Measurements from ENCODE around the gene POFUT2. TPM values are rescaled to one million over a fixed set of nuclear protein-coding genes. Genes with fewer than 3 reads are reported as not detected.
"Not testable (repeated sequence)": the region's sequence is repeated elsewhere in the genome, so short reads cannot be mapped to it uniquely, and the experiment has no call there.

POFUT2 gene
- total RNA-seq, 1 experiment from 2014 or later, result 25.5 TPM

DNA sequence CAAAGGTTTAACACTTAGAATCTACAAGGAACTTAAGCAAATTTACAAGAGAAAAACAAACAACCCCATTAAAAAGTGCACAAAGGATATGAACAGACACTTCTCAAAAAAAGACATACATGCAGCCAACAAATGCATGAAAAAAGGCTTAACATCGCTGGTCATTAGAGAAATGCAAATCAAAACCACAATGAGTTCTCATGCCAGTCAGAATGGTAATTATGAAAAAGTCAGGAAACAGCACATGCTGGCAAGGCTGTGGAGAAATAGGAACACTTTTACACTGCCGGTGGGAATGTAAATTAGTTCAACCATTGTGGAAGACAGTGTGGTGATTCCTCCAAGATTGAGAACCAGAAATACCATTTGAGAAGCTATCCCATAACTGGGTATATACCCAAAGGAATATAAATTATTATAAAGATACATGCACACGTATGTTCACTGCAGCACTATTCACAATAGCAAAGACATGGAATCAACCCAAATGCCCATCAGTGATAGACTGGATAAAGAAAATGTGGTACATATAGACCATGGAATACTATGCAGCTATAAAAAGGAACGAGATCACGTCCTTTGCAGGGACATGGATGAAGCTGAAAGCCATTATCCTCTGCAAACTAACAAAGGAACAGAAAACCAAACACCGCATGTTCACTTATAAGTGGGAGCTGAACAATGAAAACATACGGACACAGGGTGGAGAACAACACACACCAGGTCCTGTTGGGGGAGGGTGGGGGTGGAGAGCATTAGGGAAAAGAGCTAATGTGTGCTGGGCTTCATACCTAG lies 28.2 kb upstream of the POFUT2 start:
- in situ Hi-C loops (cut with HindIII; ENCODE audit: low sequenced_read_pairs); DNase-seq (ENCODE audit: low spot score): not testable (repeated sequence)

DNA sequence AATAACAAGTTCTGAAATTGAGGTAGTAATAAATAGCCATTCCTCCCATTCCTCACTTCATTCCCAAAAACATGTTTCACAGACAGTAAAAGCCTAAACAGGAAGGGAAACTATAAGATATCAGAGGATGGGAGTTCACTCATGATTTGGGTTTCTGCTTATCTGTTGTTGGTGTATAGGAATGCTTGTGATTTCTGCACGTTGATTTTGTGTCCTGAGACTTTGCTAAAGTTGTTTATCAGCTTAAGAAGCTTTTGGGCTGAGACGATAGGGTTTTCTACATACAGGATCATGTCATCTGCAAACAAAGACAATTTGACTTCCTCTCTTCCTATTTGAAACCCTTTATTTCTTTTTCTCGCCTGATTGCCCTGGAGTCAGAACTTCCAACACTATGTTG lies 26.0 kb upstream of the POFUT2 start:
- in situ Hi-C loops (cut with HindIII; ENCODE audit: low sequenced_read_pairs), result no loop called here
- DNase-seq (ENCODE audit: low spot score), result no peak

DNA sequence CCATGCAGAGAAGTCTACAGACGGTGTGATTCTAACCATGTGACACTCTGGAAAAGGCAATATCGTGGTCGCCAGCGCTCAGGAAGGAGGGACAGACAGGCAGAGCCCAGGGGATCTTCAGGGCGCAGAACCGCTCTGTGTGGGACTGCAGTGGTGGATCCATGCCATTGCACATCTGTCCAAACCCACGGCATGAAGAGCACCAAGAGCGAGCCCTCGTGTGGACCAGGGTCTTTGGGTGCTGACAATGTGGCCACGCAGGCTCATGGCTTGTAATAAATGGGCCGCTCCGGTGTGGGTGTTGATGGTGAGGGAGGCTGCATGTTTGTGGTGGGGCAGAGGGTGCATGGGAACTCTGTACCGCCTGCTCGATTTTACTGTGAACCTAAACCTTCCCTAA lies 25.3 kb upstream of the POFUT2 start:
- in situ Hi-C loops (cut with HindIII; ENCODE audit: low sequenced_read_pairs), result no loop called here
- no peak for DNase-seq (ENCODE audit: low spot score)

DNA sequence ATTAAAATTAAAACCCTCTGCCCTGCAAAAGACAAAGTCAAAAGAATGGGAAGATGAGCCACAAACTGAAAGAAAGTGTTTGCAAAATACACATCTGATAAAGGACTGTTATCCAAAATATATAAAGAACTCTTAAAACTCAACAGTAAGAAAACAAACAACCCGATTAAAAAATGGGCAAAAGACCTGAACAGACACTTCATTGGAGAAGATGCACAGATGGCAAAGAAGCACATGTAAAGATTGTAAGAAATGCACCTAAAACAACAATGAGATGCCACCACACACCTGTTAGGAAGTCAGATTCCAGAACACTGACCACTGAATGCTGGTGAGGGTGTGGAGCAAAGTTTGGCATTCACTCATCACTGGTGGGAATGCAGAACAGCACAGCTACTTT lies 24.6 kb upstream of the POFUT2 start:
- in situ Hi-C loops (cut with HindIII; ENCODE audit: low sequenced_read_pairs), result no loop called here

DNA sequence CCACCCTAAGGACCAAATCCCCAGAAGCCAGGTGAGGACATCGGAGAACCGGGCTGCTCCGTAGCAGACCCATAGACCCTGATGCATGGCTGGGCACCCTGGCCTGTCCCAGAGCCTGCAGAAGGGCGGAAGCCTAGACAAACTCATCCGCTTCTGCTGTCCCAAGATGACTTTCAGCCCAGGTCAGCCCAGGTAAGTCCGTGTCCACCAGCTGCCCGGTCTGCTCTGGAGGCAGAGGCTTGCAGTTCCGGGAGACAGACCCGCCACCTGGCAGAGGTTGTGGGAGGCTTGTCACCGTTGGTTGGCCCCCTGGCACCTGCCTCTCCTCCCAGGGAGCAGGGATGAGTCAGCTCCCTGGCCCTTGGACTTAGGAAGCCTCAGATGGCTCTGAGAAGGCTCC lies 22.8 kb upstream of the POFUT2 start:
- in situ Hi-C loops (cut with HindIII; ENCODE audit: low sequenced_read_pairs), result no loop called here
- DNase-seq (ENCODE audit: low spot score), result no peak

More for the DNA sequence above, 24.6 kb upstream of the POFUT2 start:
- no peak for DNase-seq (ENCODE audit: low spot score)

DNA sequence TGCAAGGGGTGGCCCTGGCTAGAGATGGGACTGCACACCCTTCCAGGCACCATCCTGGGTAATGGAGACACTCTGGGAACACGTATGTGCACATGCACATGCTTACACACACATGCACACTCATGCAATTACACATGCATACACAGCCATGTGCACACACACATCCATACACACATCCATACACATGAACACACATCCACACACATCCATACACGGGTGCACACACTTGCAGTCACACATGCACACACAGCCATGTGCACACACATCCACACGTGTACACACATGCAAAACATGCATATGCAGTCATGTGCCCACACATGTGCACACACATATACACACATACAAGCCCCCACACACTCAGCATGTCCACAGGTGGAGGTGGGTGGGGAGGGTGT lies 22.3 kb upstream of the POFUT2 start:
- in situ Hi-C loops (cut with HindIII; ENCODE audit: low sequenced_read_pairs), result no loop called here
- no peak for DNase-seq (ENCODE audit: low spot score)

DNA sequence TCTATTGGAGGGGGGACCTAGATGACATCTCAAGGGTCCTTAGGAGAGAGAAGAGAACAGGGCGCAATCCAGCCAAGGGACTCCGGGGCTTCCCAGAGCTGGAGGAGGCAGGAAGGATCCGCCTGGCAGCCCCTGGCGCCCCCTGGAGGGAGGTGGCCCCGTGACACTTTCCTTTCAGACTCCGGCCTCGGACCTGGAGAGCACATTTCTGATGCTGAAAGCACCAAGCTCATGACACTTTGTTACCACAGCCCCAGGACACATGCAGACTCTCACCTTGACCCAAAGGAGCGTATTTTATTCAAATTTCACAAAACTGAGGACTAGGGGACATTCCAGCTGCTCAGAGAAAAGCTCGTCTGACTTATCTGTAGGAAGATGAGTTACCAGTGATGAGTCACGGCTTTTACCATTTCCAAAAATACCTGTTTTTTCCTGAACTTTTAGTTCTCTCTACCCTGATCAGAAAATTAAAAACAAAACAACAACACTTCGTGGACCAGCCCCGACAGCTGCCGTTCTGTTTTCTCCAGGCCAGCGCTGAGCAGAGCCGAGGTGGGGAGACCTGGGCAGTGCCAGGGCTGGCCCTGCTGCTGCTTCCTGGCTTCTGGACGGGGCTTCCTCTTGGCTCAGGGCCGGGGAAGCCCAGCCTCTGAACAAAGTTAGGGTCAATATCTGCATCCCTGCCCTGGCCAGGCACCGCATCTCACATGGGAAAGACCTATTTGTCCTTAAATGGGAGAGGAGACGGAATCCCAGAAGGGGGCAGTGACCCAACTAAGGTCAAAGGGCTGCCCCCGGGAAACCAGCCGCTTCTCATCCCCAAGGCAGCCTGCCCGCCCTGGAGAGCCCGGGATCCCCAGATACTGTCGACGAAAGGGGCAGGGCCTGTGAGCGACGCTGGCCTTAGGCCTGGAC lies 21.6 kb upstream of the POFUT2 start:
- peak; percentile 22 for DNase-seq (ENCODE audit: low spot score)
- in situ Hi-C loops (cut with HindIII; ENCODE audit: low sequenced_read_pairs), result no loop called here

DNA sequence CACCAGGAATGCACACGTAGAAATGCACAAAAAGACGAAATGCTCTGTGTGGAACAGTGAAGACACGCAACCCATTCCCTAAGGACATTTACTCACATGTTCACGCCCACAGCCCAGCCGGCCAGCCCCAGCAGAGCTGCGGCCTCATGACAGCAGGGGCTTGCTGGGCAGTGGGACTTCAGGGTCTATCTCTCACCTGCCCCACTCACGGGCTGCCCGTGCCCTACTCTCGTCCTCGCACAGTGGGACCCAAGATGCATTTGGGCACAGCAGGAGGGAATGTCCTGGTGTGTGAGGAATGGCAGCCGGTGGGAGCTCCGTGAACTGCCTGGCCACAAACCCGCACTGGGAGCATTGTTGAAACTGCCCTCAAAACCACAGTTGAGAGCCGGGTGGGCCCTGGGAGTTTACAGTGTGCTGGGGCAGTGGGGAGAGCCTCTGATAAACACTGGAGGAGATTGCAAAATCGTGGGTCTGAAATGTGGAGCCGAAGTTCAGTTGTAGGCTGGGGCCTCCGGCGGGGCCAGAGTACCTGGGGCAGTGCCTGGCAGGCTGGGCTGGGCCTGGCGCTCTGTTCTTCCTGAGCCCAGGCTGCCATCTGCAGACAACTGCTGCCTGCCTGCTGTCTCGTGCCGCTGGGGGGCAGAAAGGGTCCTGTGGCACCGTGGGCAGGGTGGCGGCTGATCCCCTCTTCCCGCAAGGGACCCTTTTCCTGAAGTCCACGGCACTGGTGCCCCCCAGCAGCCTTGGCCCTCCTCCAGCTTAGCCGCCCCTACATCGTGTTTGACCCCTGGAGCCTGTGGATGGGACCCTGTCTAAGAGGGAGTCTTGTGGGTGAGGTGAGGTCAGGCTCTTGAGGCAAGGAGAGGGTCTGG lies 20.7 kb upstream of the POFUT2 start:
- in situ Hi-C loops (cut with HindIII; ENCODE audit: low sequenced_read_pairs), result no loop called here
- DNase-seq (ENCODE audit: low spot score), result no peak

DNA sequence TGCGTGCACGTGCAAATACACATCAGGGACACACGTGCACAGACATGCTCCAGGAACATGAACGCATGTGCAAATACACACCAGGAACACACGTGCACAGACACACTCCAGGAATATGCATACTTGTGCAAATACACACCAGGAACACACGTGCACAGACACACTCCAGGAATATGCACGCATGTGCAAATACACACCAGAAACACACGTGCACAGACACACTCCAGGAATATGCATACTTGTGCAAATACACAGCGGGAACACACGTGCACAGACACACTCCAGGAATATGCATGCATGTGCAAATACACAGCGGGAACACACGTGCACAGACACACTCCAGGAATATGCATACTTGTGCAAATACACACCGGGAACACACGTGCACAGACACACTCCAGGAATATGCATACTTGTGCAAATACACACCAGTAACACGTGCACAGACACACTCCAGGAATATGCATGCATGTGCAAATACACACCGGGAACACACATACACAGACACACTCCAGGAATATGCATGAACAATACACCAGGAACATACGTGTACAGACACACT lies 20.0 kb upstream of the POFUT2 start:
- in situ Hi-C loops (cut with HindIII; ENCODE audit: low sequenced_read_pairs); DNase-seq (ENCODE audit: low spot score): not testable (repeated sequence)

DNA sequence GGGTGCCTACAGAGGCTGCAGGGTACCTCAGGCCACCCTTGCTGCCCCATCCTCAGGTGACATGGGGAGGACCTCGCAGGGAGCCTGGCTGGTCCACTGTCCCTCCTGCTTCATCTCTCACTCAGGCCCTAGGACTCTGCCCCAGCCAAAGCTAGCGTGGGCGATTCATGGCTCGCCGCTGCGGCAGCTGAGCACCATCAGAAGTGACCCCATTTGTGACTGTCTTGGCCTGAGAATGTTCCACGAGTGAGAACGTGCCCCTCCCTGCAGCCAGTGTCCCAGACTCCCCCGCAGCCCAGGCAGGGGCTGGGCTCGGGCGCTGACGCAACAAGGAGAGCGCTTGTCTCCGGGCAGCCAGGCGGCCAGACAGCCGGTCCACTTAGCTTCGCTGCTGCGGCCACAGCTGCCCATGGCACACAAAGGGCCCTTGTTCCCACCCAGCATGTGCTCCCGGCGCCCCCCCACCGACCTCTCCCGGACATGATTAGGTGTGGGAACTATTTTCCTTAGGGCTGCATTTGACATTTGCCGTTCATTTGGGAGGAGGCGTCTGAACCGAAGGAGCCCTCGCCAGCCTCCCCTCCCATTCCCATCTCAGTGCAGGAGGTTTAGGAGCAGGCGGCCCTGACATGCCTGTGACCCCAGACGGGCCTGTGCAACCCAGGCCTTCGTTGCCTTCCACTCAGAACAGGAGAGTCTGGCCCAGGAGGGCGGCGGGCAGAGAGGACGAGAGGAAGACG lies 19.3 kb upstream of the POFUT2 start:
- in situ Hi-C loops (cut with HindIII; ENCODE audit: low sequenced_read_pairs), result no loop called here
- peak; percentile 70 for DNase-seq (ENCODE audit: low spot score)

DNA sequence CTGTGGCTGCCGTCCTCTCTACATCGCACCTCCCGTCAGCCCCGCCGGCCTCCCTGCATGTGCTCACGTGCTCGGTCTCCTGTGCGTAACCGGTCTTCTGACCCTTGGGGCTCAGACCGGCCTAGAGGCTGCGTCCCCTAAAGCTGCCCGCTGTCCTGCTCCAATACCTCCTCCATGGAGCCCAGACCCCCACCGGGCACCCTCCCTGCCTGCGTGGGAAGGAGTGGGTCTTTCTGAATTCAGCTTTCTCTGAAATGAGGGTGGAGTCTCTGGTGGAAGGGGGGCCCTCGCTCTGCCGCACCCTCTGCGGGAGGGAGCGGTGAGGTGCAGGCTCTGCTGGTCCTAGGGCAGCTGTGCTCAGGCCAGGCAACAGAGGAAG lies 18.7 kb upstream of the POFUT2 start:
- DNase-seq (ENCODE audit: low spot score), result no peak
- in situ Hi-C loops (cut with HindIII; ENCODE audit: low sequenced_read_pairs), result no loop called here

DNA sequence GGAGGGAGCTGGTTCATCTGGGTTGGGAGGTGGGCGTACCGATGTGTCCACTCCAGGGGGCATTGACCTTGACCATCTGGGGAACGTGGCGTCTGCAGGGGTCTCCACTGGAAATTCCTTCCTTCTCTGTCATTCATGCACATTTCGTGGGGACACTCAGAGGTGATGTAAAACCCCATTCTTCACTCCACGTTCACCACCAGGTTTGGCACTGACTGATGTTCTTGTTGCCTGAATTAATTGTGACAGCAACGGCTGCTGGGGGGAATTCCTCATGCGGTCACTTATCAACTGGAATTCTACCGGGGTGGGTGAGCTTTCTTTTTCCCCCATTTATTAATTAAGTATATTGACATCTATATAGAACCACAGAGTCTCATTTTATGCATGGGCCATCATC lies 18.1 kb upstream of the POFUT2 start:
- in situ Hi-C loops (cut with HindIII; ENCODE audit: low sequenced_read_pairs), result no loop called here
- no peak for DNase-seq (ENCODE audit: low spot score)

DNA sequence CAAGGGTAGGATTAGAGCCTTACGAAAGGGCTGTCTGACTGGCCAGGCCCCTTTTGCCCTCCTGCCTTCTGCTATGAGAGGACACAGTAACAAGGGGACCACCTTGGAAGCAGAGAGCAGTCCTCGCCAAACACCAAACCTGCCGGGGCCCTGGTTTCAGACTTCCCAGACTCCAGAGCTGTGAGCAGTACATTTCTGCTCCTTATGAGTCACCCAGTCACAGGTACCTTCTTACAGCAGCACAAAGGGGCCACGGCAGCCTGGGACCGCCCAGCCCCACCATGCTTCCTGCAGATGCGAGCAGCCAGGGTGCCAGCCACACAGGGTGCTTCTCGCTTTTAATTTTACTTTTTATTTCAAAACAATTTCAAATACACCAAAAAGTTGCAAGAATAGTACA lies 17.2 kb upstream of the POFUT2 start:
- no peak for DNase-seq (ENCODE audit: low spot score)
- in situ Hi-C loops (cut with HindIII; ENCODE audit: low sequenced_read_pairs), result no loop called here

DNA sequence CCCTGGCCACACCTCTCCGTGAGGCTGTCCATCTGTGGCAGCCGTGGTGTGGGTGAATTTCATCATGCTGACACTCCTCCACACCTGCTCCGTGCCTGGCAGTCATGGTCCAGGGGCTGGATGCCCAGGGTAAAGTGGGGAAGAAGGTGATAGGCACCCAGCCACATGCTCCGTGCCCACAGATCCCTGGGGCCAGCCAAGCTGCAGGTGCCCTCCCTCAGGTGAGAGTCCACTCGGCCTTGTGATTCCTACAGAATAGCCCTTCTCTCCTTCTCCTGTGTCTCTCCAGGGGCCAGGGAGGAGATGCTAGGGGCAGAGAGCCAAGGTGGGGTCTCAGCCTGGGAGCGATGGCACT lies 16.8 kb upstream of the POFUT2 start:
- no peak for DNase-seq (ENCODE audit: low spot score)
- in situ Hi-C loops (cut with HindIII; ENCODE audit: low sequenced_read_pairs), result no loop called here

DNA sequence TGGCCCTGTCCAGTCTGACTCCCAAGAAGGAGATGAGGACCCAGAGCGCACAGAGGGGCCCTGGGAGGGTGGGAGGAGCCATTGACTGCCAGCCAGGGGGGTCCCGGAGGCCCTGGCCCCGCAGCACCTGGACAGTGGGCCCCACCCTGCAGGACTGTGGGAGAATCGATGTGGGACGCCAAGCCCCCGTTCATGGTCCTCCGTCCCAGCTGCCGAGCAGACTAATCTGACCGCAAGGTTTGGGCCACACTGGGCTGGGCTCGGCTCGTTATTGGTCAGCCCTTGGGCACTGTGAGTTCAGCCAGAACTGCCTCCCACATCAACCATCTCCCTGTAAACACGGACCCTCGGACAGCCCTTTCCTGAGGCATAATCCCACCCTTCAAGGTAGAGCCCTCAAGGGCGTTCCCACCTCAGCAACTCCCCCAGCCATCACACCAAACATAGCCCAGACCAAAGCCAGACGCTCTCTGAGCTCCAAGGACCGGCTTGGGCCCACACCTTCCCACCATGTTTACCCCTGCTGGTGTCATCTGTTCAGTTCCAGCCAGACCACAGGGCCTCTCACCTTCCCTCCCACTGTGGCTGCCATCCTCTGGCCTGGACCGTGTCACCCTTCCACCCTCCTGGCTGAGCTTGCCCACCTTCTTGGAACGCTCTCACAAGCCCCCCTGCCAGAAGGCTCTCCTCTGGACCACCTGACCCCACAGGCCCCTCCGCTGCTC lies 16.2 kb upstream of the POFUT2 start:
- DNase-seq (ENCODE audit: low spot score), result no peak
- in situ Hi-C loops (cut with HindIII; ENCODE audit: low sequenced_read_pairs), result no loop called here

DNA sequence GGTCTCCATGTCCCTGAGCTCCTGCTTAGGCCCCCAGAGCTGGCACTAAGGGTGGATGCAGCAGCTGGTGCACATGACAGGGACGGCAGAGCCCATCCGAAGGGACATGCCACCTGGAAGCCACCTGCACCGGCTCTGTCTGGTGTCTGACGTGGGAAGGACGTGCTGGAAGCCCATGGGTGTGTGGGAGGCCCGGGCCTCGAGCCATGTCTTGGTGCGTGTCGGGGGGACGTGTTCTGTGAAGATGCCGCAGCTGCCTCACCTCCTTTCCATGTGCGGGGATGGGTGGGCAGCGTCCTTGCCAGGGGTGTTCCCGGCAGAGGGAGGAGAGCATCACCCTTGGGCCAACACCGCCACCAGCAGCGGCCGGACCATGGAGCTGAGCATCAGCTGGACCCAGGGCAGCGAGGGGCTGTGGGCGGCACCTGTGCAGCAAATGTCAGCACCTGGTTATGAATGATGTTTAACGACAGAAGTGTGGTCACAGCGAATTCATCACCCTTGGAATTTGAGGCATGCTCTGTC lies 15.5 kb upstream of the POFUT2 start:
- DNase-seq (ENCODE audit: low spot score), result no peak
- in situ Hi-C loops (cut with HindIII; ENCODE audit: low sequenced_read_pairs), result no loop called here

DNA sequence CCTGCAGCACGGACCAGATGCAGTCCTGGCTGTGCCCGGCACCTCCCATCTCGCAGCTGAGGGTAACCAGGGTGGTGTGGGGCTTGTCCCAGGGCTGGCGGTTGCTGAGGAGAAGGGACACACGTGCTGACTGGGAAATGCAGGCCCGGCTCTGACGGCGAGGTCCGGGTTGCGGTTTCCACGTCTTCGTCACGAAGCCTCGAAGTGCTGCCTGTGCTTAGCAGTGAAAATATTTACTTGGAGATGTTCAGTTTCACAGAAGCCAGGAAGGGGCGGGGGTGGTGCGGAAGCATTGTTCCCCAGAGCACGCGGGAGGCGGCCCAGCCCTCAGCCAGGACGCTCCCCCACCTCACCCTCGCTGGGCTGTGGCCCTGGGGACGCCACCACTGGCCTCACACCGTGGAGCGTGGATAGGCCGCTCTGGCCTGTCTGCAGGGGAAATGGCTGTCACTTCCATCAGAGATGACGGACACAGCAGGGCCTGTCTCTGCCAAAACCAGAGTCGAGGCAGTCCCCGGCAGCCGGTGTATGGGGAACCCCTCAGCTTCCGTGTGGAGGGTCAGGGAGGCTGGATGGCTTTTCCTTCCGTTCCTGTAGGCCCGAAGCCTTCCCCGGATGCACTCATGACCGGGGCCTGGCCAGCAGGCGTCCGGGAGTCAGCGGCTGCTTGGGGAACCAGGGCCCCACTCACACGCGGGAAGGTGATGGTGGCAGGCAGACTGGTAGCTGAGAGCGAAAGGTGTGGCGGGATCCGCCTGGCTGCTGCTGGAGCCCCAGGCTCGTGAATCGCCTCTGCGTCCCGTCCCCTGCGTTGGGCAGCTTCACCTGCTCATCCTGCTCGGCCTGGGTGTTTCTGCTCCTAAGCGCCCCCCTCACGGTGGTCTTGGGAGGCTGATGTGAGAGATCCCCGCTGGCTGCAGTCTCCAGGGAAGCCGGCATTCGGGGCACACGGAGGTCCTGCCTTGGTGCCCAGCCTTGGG lies 14.7 kb upstream of the POFUT2 start:
- DNase-seq (ENCODE audit: low spot score), result no peak
- in situ Hi-C loops (cut with HindIII; ENCODE audit: low sequenced_read_pairs), result no loop called here

Data from G401 (cell line).